Measurements from ENCODE around the gene CIPC.
A peak's percentile ranks its signal among the peaks of the same experiment; 100 is the strongest.

Gene CIPC

GRCh38 chr14:77103475-77103874 is 5.4 kb downstream of the CIPC start:
- H3K27me3 ChIP-seq (ENCODE audit: insufficient read depth, low read length) = no peaks in the 10 kb centered on the region
- H3K79me1 ChIP-seq (ENCODE audit: low read length) = peaks cover 3% of the 10 kb centered on the region
- H3K9ac ChIP-seq (ENCODE audit: low read length) = no peak overlapping the region
- no peak overlapping the region for H2BK5ac ChIP-seq (ENCODE audit: low read depth, low read length, poor library complexity)
- no peak overlapping the region for H2BK12ac ChIP-seq (ENCODE audit: low read length)
- no peak overlapping the region for H2AFZ ChIP-seq (ENCODE audit: insufficient read depth, low read length, poor library complexity)
- H3K4me1 ChIP-seq (ENCODE audit: control insufficient read depth in 1 of 2, insufficient read depth in 2 of 2, low read length in 2 of 2) = peaks cover 4 to 9% of the 10 kb centered on the region in 2 experiments
- H3K36me3 ChIP-seq (ENCODE audit: control insufficient read depth in 1 of 2, insufficient read depth in 2 of 2, low read length in 2 of 2) = no peaks in the 10 kb centered on the region
- no peak overlapping the region for H3K4me2 ChIP-seq (ENCODE audit: low read length)
- H3K9me3 ChIP-seq (ENCODE audit: insufficient read depth, low read depth, low read length) = no peaks in the 10 kb centered on the region
- H3K14ac ChIP-seq (ENCODE audit: low read length) = no peak overlapping the region
- H4K12ac ChIP-seq (ENCODE audit: low read depth, low read length) = no peak overlapping the region
- H4K91ac ChIP-seq (ENCODE audit: low read depth, low read length) = no peak overlapping the region
- no peak overlapping the region for H3K4me3 ChIP-seq (ENCODE audit: low read depth, low read length)
- H2BK120ac ChIP-seq (ENCODE audit: insufficient read depth, low read length, poor library complexity) = no peak overlapping the region
- no peak overlapping the region for H3K23ac ChIP-seq (ENCODE audit: low read length)
- H2AK5ac ChIP-seq (ENCODE audit: low read length) = no peak overlapping the region
- H3K27ac ChIP-seq (ENCODE audit: low read depth, low read length) = no peak overlapping the region
- H4K8ac ChIP-seq (ENCODE audit: low read depth, low read length) = no peak overlapping the region
- H3K79me2 ChIP-seq (ENCODE audit: control insufficient read depth, insufficient read depth, low read length, poor library complexity) = peaks cover 8% of the 10 kb centered on the region
- H3K18ac ChIP-seq (ENCODE audit: low read length) = no peak overlapping the region
- no peak overlapping the region for H3K4ac ChIP-seq (ENCODE audit: low read depth, low read length)
- DNase-seq = peak in 1 of 2 donors; percentile 42

- H3K79me2 ChIP-seq (ENCODE audit: control insufficient read depth, insufficient read depth, low read length, poor library complexity) = peaks cover 3% of the 10 kb centered on the region
- H3K18ac ChIP-seq (ENCODE audit: low read length) = no peak overlapping the region
- no peaks in the 10 kb centered on the region for H3K79me1 ChIP-seq (ENCODE audit: low read length)
- H3K14ac ChIP-seq (ENCODE audit: low read length) = no peak overlapping the region
- no peak overlapping the region for H4K8ac ChIP-seq (ENCODE audit: low read depth, low read length)
- no peak overlapping the region for H3K4me3 ChIP-seq (ENCODE audit: low read depth, low read length)
- no peak overlapping the region for H2AFZ ChIP-seq (ENCODE audit: insufficient read depth, low read length, poor library complexity)
- H2AK5ac ChIP-seq (ENCODE audit: low read length) = no peak overlapping the region
- H3K23ac ChIP-seq (ENCODE audit: low read length) = no peak overlapping the region
- no peak overlapping the region for H3K27ac ChIP-seq (ENCODE audit: low read depth, low read length)
- H3K4me2 ChIP-seq (ENCODE audit: low read length) = no peak overlapping the region
- H3K9ac ChIP-seq (ENCODE audit: low read length) = no peak overlapping the region
- DNase-seq = no peak
- no peak overlapping the region for H2BK12ac ChIP-seq (ENCODE audit: low read length)
- H3K36me3 ChIP-seq (ENCODE audit: control insufficient read depth in 1 of 2, insufficient read depth in 2 of 2, low read length in 2 of 2) = no peaks in the 10 kb centered on the region
- no CpG with 5 or more reads among the region's 6 CpGs for WGBS (ENCODE audit: extremely low coverage, insufficient coverage, insufficient read length)
- no peak overlapping the region for H4K91ac ChIP-seq (ENCODE audit: low read depth, low read length)
- H3K4ac ChIP-seq (ENCODE audit: low read depth, low read length) = no peak overlapping the region
- peaks cover 1 to 5% of the 10 kb centered on the region in 2 experiments for H3K4me1 ChIP-seq (ENCODE audit: control insufficient read depth in 1 of 2, insufficient read depth in 2 of 2, low read length in 2 of 2)
- no peaks in the 10 kb centered on the region for H3K27me3 ChIP-seq (ENCODE audit: insufficient read depth, low read length)
- H3K9me3 ChIP-seq (ENCODE audit: insufficient read depth, low read depth, low read length) = no peaks in the 10 kb centered on the region
- H2BK120ac ChIP-seq (ENCODE audit: insufficient read depth, low read length, poor library complexity) = no peak overlapping the region
- H2BK5ac ChIP-seq (ENCODE audit: low read depth, low read length, poor library complexity) = no peak overlapping the region
- no peak overlapping the region for H4K12ac ChIP-seq (ENCODE audit: low read depth, low read length)
Observed at GRCh38 chr14:77103951-77104350, 5.9 kb downstream of the CIPC start.

- Histone ChIP-seq H4K12ac (ENCODE audit: low read depth, low read length) (no peak overlapping the region), H3K27me3 (ENCODE audit: insufficient read depth, low read length) (no peaks in the 10 kb centered on the region), H2AFZ (ENCODE audit: insufficient read depth, low read length, poor library complexity) (no peak overlapping the region), H2BK120ac (ENCODE audit: insufficient read depth, low read length, poor library complexity) (no peak overlapping the region), H3K4me1 (ENCODE audit: control insufficient read depth in 1 of 2, insufficient read depth in 2 of 2, low read length in 2 of 2) (peaks cover 0 to 4% of the 10 kb centered on the region in 2 experiments), H3K18ac (ENCODE audit: low read length) (no peak overlapping the region), H3K4me2 (ENCODE audit: low read length) (no peak overlapping the region), H3K79me2 (ENCODE audit: control insufficient read depth, insufficient read depth, low read length, poor library complexity) (peaks cover 3% of the 10 kb centered on the region), H2AK5ac (ENCODE audit: low read length) (no peak overlapping the region), H3K9ac (ENCODE audit: low read length) (no peak overlapping the region), H4K8ac (ENCODE audit: low read depth, low read length) (no peak overlapping the region), H3K4me3 (ENCODE audit: low read depth, low read length) (no peak overlapping the region), H3K9me3 (ENCODE audit: insufficient read depth, low read depth, low read length) (no peaks in the 10 kb centered on the region), H3K27ac (ENCODE audit: low read depth, low read length) (no peak overlapping the region), H3K79me1 (ENCODE audit: low read length) (no peaks in the 10 kb centered on the region), H3K23ac (ENCODE audit: low read length) (no peak overlapping the region), H2BK5ac (ENCODE audit: low read depth, low read length, poor library complexity) (no peak overlapping the region), H4K91ac (ENCODE audit: low read depth, low read length) (no peak overlapping the region), H3K4ac (ENCODE audit: low read depth, low read length) (no peak overlapping the region), H2BK12ac (ENCODE audit: low read length) (no peak overlapping the region), H3K14ac (ENCODE audit: low read length) (no peak overlapping the region), H3K36me3 (ENCODE audit: control insufficient read depth in 1 of 2, insufficient read depth in 2 of 2, low read length in 2 of 2) (no peaks in the 10 kb centered on the region)
- no peak for DNase-seq
- WGBS (ENCODE audit: extremely low coverage, insufficient coverage, insufficient read length) = no CpG with 5 or more reads among the region's 3 CpGs
Observed at GRCh38 chr14:77104393-77104792, 6.3 kb downstream of the CIPC start.

DNA sequence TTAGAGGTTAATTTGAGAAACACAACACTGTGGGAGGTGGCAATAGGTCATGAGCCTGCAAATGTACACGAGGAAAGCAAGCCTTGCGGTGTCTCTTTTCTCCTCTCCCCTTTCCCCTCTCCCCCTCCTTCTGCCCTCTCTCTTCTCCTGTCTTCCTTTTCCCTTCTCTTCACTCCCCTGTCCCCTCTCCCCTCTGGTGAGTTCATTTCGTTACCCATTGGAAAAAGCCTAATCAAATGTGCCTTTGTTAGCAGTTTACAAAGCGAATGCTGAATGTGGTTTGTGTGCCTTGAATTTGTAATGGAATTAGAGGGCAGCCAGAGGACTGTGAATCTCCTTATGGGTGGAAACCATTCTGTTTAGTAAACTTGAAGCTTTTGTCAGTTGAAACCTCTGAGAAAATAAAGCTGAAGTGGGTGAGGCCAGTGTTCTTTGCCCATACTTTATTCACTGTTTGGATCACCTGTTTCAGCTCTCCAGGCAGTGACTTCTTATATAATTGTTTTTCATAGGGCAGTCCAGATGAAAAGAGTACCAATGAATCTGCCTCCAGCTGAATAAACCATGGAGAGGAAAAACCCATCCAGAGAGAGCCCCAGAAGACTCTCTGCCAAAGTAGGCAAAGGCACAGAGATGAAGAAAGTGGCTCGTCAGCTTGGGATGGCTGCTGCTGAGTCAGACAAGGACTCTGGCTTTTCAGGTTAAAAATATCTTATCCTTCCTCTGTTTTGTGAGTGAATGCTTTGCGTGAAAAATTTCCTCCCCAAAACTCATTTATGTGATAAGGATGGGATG is 7.3 kb downstream of the CIPC start:
- H4K12ac ChIP-seq (ENCODE audit: low read depth, low read length) = no peak overlapping the region
- no peak overlapping the region for H2BK120ac ChIP-seq (ENCODE audit: insufficient read depth, low read length, poor library complexity)
- H3K27me3 ChIP-seq (ENCODE audit: insufficient read depth, low read length) = no peaks in the 10 kb centered on the region
- no peak overlapping the region for H3K18ac ChIP-seq (ENCODE audit: low read length)
- no peak overlapping the region for H3K4me3 ChIP-seq (ENCODE audit: low read depth, low read length)
- H3K9me3 ChIP-seq (ENCODE audit: insufficient read depth, low read depth, low read length) = no peaks in the 10 kb centered on the region
- peaks cover 3 to 6% of the 10 kb centered on the region in 2 experiments for H3K4me1 ChIP-seq (ENCODE audit: control insufficient read depth in 1 of 2, insufficient read depth in 2 of 2, low read length in 2 of 2)
- DNase-seq = no peak
- no peak overlapping the region for H3K27ac ChIP-seq (ENCODE audit: low read depth, low read length)
- H3K23ac ChIP-seq (ENCODE audit: low read length) = no peak overlapping the region
- peak overlapping the region; percentile 38 for H3K9ac ChIP-seq (ENCODE audit: low read length)
- H4K91ac ChIP-seq (ENCODE audit: low read depth, low read length) = no peak overlapping the region
- H3K4me2 ChIP-seq (ENCODE audit: low read length) = no peak overlapping the region
- peaks cover 3% of the 10 kb centered on the region for H3K79me1 ChIP-seq (ENCODE audit: low read length)
- no peak overlapping the region for H2BK12ac ChIP-seq (ENCODE audit: low read length)
- no peak overlapping the region for H2AFZ ChIP-seq (ENCODE audit: insufficient read depth, low read length, poor library complexity)
- no peak overlapping the region for H4K8ac ChIP-seq (ENCODE audit: low read depth, low read length)
- no CpG with 5 or more reads among the region's 6 CpGs for WGBS (ENCODE audit: extremely low coverage, insufficient coverage, insufficient read length)
- peak overlapping the region; percentile 37 for H2BK5ac ChIP-seq (ENCODE audit: low read depth, low read length, poor library complexity)
- peaks cover 3% of the 10 kb centered on the region for H3K79me2 ChIP-seq (ENCODE audit: control insufficient read depth, insufficient read depth, low read length, poor library complexity)
- no peak overlapping the region for H2AK5ac ChIP-seq (ENCODE audit: low read length)
- no peak overlapping the region for H3K4ac ChIP-seq (ENCODE audit: low read depth, low read length)
- no peaks in the 10 kb centered on the region for H3K36me3 ChIP-seq (ENCODE audit: control insufficient read depth in 1 of 2, insufficient read depth in 2 of 2, low read length in 2 of 2)
- H3K14ac ChIP-seq (ENCODE audit: low read length) = no peak overlapping the region

All from trophoblast cell (in vitro differentiated cells and primary cell).